Stimulated activated CD8-positive, alpha-beta memory T cell treated with anti-CD3 and anti-CD28 coated beads, Interleukin-7, amount 100 ng/mL, for 1 hour (primary cell): ENCODE data around the gene STAB1.

Source experiments
- DNase-seq, 2 donors: peaks; one replicate each; pipeline ENCODE4 v3.0.0-alpha.2; 2020; ENCODE audit warnings: low read depth in 2 of 2

Gene STAB1

GRCh38 chr3:52494886-52495495, at the start of gene STAB1:
STAB1 (plus strand) TSS chr3:52495338; CDS start chr3:52495414, 76 bp downstream.
- no peak for DNase-seq

- no peak for DNase-seq
Measured at GRCh38 chr3:52446042-52446441, 49.1 kb upstream of the STAB1 start.

- peak; percentile 37 to 60 for DNase-seq
Measured at GRCh38 chr3:52446631-52447511, 48.3 kb upstream of the STAB1 start.

- no peak for DNase-seq
Measured at GRCh38 chr3:52447512-52448355, 47.4 kb upstream of the STAB1 start.

GRCh38 chr3:52450489-52451236, 44.5 kb upstream of the STAB1 start:
- no peak for DNase-seq

GRCh38 chr3:52451237-52452083, 43.7 kb upstream of the STAB1 start:
- DNase-seq: no peak

- no peak for DNase-seq
Measured at GRCh38 chr3:52452126-52452525, 43.0 kb upstream of the STAB1 start.

GRCh38 chr3:52452570-52453221, 42.4 kb upstream of the STAB1 start:
- DNase-seq: no peak

- no peak for DNase-seq
Measured at GRCh38 chr3:52453496-52454249, 41.5 kb upstream of the STAB1 start, which contains the start of gene TNNC1. TNNC1 (minus strand) TSS chr3:52454041; CDS start chr3:52454015, 26 bp downstream.

- DNase-seq: no peak
Measured at GRCh38 chr3:52454250-52454937, 40.7 kb upstream of the STAB1 start.

GRCh38 chr3:52454938-52455282, 40.2 kb upstream of the STAB1 start:
- no peak for DNase-seq

GRCh38 chr3:52455283-52456168, 39.6 kb upstream of the STAB1 start, which contains the start of gene NISCH:
NISCH (plus strand) TSS chr3:52455604; CDS start chr3:52455642, 38 bp downstream.
- DNase-seq: peak; percentile 95 to 96

GRCh38 chr3:52456169-52456799, 38.9 kb upstream of the STAB1 start:
- DNase-seq: no peak

- no peak for DNase-seq
Measured at GRCh38 chr3:52456800-52457183, 38.3 kb upstream of the STAB1 start.

GRCh38 chr3:52458031-52458760, 36.9 kb upstream of the STAB1 start:
- DNase-seq: no peak

- no peak for DNase-seq
Measured at GRCh38 chr3:52458770-52459545, 36.2 kb upstream of the STAB1 start.
